GM12878 (cell line): ENCODE results near the gene TMBIM1. TPM values are rescaled to one million over a fixed set of nuclear protein-coding genes. Genes with fewer than 3 reads are reported as not detected.

Experiments used
- CBFB ChIP-seq: IDR thresholded peaks from 2 replicates; pipeline ENCODE4 v1.6.1; 2016; ENCODE audit warnings: antibody characterized with exemption, low read depth
- EP300 ChIP-seq, 2 experiments: fragments of 150-350 bp in 1 of 2; IDR thresholded peaks; 2 replicates each; pipeline ENCODE4 v1.6.1; 2011 to 2012; ENCODE audit warnings: low read depth in 2 of 2, low read length in 2 of 2, borderline replicate concordance in 1 of 2, improper control_type of control experiment in 1 of 2, inconsistent platforms in 1 of 2; ENCODE audit not compliant: control insufficient read depth in 1 of 2
- ESRRA ChIP-seq: IDR thresholded peaks from 2 replicates; pipeline ENCODE4 v1.6.1; 2012; ENCODE audit warnings: mild to moderate bottlenecking, low read length, improper control_type of control experiment
- GABPA ChIP-seq: IDR thresholded peaks from 2 replicates; pipeline ENCODE4 v1.6.1; 2014; ENCODE audit warnings: antibody characterized with exemption, low read depth, mild to moderate bottlenecking, inconsistent platforms
- KAT2A ChIP-seq: conservative IDR thresholded peaks from 2 replicates; pipeline ENCODE4 v1.6.1; 2011; ENCODE audit warnings: low read depth, low read length; ENCODE audit not compliant: control insufficient read depth
- KDM1A ChIP-seq: fragments of 200-600 bp; sonication (generic); IDR thresholded peaks from 2 replicates; pipeline ENCODE4 v1.6.1; 2016; ENCODE audit warnings: borderline replicate concordance
- MEF2A ChIP-seq: IDR thresholded peaks from 2 replicates; pipeline ENCODE4 v1.6.1; 2011; ENCODE audit warnings: low read depth, mild to moderate bottlenecking, low read length, moderate library complexity; ENCODE audit not compliant: insufficient read depth
- MXI1 ChIP-seq: fragments of 150-350 bp; IDR thresholded peaks from 2 replicates; pipeline ENCODE4 v1.6.1; 2011; ENCODE audit warnings: low read depth, mild to moderate bottlenecking, inconsistent platforms, low read length, improper control_type of control experiment
- NBN ChIP-seq: fragments of 450-650 bp; IDR thresholded peaks from 2 replicates; pipeline ENCODE4 v1.6.1; 2016
- RELA ChIP-seq: fragments of 450-650 bp; IDR thresholded peaks from 2 replicates; pipeline ENCODE4 v1.8.0; 2014; ENCODE audit warnings: borderline replicate concordance; ENCODE audit not compliant: partially characterized antibody
- TAF1 ChIP-seq: IDR thresholded peaks from 2 replicates; pipeline ENCODE4 v1.6.1; 2011; ENCODE audit warnings: mild to moderate bottlenecking, low read depth, low read length, borderline replicate concordance
- TARDBP ChIP-seq: IDR thresholded peaks from 2 replicates; pipeline ENCODE4 v1.6.1; 2016; ENCODE audit warnings: borderline replicate concordance
- ZNF207 ChIP-seq: fragments of 450-650 bp; IDR thresholded peaks from 2 replicates; pipeline ENCODE4 v1.6.1; 2014; ENCODE audit warnings: antibody characterized with exemption, mild to moderate bottlenecking, borderline replicate concordance
- ZNF384 ChIP-seq: IDR thresholded peaks from 2 replicates; pipeline ENCODE4 v1.6.1; 2012; ENCODE audit warnings: low read depth, mild to moderate bottlenecking, low read length, improper control_type of control experiment, borderline replicate concordance
- ZSCAN29 ChIP-seq: fragments of 450-650 bp; IDR thresholded peaks from 2 replicates; pipeline ENCODE4 v1.6.1; 2017; ENCODE audit warnings: mild to moderate bottlenecking, moderate library complexity
- polyA plus RNA-seq, 11 experiments: library from polyadenylated mRNA; depleted of rRNA in 4 of 11; unstranded in 6 of 11; stranded (reverse) in 5 of 11; fragments of >200 nt; fragmentation: Nextera tagmentation in 4 of 11; fragmentation: Illumina TruSeq in 1 of 11; extraction: Ambion mirVana in 4 of 11; extraction: Trizol in 1 of 11; gene quantifications; 1 replicate in 1 of 11; 2 replicates in 10 of 11; pipeline versions ENCODE4 v1.2.1 to v1.2.3, GENCODE V29; 2011 to 2016; ENCODE audit warnings: inconsistent platforms in 2 of 11, missing spikeins in 2 of 11, low read depth in 1 of 11
- total RNA-seq, 4 experiments: library from RNA; depleted of rRNA in 3 of 4; stranded (reverse); fragments of >200 nt in 3 of 4; fragmentation: Illumina TruSeq in 1 of 4; extraction: Trizol in 1 of 4; gene quantifications; 2 replicates each; pipeline versions ENCODE4 v1.2.1 to v1.2.3, GENCODE V29; 2013 to 2021
- TF ChIP-seq, protein P1 (sequence below): IDR thresholded peaks from 2 replicates; pipeline ENCODE4 v1.6.1; 2012; ENCODE audit warnings: mild to moderate bottlenecking, low read depth, low read length
- TF ChIP-seq, protein P2 (sequence below): fragments of 450-650 bp; IDR thresholded peaks from 2 replicates; pipeline ENCODE4 v1.6.1; 2017; ENCODE audit warnings: mild to moderate bottlenecking, moderate library complexity
- TF ChIP-seq, protein P3 (sequence below): IDR thresholded peaks from 2 replicates; pipeline ENCODE4 v1.6.1; 2012; ENCODE audit warnings: low read depth, low read length, improper control_type of control experiment
- TF ChIP-seq, protein P4 (sequence below): IDR thresholded peaks from 2 replicates; pipeline ENCODE4 v1.6.1; 2011; ENCODE audit warnings: low read depth, low read length, improper control_type of control experiment, borderline replicate concordance

TMBIM1 gene
- total and polyA plus RNA-seq, 10 of the 15 experiments (the other 5 are each of a cell fraction or from before 2014, with no cell fraction given), result 6.1 to 38.3 (median 26.2) TPM

DNA sequence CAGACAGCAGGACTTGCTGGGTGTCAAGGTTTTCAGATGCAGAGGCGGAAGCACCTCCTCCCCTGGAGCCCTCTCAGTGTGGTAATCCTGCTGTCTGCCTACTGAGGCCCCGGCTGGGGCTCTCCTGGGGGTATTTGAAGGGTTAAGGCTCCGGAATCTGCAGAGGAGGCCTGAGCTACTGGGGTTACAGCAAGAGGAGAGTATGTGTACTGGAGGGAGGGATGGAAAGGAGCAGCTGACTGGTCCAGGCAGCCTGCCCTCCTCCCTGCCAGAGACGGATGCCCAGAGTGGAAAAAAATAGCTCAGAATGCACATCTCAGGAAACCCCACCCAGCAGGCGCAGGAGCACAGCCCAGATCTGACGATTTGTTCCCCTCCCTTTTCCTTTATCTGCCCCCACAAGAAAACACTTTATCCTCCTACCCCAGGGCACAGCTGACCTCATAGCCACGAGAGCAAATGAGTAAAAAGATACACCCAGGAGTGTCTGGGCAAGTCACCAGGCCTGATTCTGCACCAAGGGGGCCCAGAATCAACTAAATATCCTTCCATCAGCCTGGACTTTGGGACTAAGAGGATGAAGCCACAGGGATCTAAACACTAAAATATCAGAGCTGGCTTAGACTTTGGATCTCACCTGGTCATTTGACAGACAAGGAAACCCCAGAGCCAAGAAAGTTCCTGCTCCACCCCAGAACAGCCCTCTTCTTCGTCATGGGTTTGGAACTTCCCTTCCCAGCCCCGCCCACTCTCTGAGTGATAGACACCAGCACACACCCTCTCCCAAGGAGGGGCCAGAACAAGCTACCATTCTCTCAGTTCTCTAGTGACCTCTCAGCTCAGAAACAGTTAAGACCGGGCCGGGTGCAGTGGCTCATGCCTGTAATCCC, 5.5 kb downstream of the TMBIM1 start (continued):
- TF ChIP-seq, protein P1, sequence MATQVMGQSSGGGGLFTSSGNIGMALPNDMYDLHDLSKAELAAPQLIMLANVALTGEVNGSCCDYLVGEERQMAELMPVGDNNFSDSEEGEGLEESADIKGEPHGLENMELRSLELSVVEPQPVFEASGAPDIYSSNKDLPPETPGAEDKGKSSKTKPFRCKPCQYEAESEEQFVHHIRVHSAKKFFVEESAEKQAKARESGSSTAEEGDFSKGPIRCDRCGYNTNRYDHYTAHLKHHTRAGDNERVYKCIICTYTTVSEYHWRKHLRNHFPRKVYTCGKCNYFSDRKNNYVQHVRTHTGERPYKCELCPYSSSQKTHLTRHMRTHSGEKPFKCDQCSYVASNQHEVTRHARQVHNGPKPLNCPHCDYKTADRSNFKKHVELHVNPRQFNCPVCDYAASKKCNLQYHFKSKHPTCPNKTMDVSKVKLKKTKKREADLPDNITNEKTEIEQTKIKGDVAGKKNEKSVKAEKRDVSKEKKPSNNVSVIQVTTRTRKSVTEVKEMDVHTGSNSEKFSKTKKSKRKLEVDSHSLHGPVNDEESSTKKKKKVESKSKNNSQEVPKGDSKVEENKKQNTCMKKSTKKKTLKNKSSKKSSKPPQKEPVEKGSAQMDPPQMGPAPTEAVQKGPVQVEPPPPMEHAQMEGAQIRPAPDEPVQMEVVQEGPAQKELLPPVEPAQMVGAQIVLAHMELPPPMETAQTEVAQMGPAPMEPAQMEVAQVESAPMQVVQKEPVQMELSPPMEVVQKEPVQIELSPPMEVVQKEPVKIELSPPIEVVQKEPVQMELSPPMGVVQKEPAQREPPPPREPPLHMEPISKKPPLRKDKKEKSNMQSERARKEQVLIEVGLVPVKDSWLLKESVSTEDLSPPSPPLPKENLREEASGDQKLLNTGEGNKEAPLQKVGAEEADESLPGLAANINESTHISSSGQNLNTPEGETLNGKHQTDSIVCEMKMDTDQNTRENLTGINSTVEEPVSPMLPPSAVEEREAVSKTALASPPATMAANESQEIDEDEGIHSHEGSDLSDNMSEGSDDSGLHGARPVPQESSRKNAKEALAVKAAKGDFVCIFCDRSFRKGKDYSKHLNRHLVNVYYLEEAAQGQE, result no peak
- TF ChIP-seq, protein P2, sequence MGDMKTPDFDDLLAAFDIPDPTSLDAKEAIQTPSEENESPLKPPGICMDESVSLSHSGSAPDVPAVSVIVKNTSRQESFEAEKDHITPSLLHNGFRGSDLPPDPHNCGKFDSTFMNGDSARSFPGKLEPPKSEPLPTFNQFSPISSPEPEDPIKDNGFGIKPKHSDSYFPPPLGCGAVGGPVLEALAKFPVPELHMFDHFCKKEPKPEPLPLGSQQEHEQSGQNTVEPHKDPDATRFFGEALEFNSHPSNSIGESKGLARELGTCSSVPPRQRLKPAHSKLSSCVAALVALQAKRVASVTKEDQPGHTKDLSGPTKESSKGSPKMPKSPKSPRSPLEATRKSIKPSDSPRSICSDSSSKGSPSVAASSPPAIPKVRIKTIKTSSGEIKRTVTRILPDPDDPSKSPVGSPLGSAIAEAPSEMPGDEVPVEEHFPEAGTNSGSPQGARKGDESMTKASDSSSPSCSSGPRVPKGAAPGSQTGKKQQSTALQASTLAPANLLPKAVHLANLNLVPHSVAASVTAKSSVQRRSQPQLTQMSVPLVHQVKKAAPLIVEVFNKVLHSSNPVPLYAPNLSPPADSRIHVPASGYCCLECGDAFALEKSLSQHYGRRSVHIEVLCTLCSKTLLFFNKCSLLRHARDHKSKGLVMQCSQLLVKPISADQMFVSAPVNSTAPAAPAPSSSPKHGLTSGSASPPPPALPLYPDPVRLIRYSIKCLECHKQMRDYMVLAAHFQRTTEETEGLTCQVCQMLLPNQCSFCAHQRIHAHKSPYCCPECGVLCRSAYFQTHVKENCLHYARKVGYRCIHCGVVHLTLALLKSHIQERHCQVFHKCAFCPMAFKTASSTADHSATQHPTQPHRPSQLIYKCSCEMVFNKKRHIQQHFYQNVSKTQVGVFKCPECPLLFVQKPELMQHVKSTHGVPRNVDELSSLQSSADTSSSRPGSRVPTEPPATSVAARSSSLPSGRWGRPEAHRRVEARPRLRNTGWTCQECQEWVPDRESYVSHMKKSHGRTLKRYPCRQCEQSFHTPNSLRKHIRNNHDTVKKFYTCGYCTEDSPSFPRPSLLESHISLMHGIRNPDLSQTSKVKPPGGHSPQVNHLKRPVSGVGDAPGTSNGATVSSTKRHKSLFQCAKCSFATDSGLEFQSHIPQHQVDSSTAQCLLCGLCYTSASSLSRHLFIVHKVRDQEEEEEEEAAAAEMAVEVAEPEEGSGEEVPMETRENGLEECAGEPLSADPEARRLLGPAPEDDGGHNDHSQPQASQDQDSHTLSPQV, result no peak
- TF ChIP-seq MXI1, result 0 out of 2 replicates have a peak, but pooled peaks have one; percentile 12
- TF ChIP-seq KAT2A, result no peak
- TF ChIP-seq TAF1, result 0 out of 2 replicates have a peak, but pooled peaks have one; percentile 35
- TF ChIP-seq ZNF207, result 0 out of 2 replicates have a peak, but pooled peaks have one; percentile 65
- TF ChIP-seq NBN, result 0 out of 2 replicates have a peak, but pooled peaks have one; percentile 55
- TF ChIP-seq ZNF384, result no peak
- no peak for TF ChIP-seq ZSCAN29
- no peak for TF ChIP-seq CBFB
- peak; percentile 39 for TF ChIP-seq RELA
- TF ChIP-seq ESRRA, result no peak
- TF ChIP-seq, protein P3, sequence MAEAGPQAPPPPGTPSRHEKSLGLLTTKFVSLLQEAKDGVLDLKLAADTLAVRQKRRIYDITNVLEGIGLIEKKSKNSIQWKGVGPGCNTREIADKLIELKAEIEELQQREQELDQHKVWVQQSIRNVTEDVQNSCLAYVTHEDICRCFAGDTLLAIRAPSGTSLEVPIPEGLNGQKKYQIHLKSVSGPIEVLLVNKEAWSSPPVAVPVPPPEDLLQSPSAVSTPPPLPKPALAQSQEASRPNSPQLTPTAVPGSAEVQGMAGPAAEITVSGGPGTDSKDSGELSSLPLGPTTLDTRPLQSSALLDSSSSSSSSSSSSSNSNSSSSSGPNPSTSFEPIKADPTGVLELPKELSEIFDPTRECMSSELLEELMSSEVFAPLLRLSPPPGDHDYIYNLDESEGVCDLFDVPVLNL, result no peak
- 0 out of 2 replicates have a peak, but pooled peaks have one; percentile 16 for TF ChIP-seq TARDBP
- TF ChIP-seq GABPA, result no peak
- TF ChIP-seq, protein P4, sequence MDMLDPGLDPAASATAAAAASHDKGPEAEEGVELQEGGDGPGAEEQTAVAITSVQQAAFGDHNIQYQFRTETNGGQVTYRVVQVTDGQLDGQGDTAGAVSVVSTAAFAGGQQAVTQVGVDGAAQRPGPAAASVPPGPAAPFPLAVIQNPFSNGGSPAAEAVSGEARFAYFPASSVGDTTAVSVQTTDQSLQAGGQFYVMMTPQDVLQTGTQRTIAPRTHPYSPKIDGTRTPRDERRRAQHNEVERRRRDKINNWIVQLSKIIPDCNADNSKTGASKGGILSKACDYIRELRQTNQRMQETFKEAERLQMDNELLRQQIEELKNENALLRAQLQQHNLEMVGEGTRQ, result no peak
- no peak for TF ChIP-seq EP300 (IDR thresholded peaks at IDR 0.05; ENCODE audit: borderline replicate concordance in 1 of 2, control insufficient read depth in 1 of 2, low read depth in 2 of 2, low read length in 2 of 2)
- no peak for TF ChIP-seq KDM1A
- TF ChIP-seq MEF2A, result no peak
